Measurements from ENCODE around the gene PTPRA.

PTPRA gene

DNA sequence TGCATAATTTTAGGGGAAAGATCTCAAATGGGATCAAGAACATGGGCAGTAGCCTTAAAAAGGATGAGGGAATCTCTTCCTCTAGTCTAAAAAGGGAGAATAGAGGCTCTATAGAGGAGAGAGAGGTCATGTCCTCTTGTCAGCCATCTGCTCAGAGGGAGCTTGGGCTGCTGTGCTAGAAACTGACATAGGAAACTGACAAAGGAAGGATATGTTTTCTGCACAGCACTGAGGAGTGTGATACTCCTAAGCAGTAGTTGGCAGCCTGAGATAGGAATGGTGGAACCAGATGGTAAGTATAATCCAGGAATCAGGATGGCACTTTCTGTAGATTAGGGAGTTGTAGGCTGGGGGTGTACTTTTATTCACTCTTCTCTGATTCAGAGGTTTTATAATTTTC lies 59.2 kb downstream of the PTPRA start:
- DNase-seq (ENCODE audit: low spot score), result no peak
- TF ChIP-seq, protein P1, sequence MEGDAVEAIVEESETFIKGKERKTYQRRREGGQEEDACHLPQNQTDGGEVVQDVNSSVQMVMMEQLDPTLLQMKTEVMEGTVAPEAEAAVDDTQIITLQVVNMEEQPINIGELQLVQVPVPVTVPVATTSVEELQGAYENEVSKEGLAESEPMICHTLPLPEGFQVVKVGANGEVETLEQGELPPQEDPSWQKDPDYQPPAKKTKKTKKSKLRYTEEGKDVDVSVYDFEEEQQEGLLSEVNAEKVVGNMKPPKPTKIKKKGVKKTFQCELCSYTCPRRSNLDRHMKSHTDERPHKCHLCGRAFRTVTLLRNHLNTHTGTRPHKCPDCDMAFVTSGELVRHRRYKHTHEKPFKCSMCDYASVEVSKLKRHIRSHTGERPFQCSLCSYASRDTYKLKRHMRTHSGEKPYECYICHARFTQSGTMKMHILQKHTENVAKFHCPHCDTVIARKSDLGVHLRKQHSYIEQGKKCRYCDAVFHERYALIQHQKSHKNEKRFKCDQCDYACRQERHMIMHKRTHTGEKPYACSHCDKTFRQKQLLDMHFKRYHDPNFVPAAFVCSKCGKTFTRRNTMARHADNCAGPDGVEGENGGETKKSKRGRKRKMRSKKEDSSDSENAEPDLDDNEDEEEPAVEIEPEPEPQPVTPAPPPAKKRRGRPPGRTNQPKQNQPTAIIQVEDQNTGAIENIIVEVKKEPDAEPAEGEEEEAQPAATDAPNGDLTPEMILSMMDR (IDR thresholded peaks at IDR 0.05; ENCODE audit: extremely low read depth, missing control alignments), result no peak

DNA sequence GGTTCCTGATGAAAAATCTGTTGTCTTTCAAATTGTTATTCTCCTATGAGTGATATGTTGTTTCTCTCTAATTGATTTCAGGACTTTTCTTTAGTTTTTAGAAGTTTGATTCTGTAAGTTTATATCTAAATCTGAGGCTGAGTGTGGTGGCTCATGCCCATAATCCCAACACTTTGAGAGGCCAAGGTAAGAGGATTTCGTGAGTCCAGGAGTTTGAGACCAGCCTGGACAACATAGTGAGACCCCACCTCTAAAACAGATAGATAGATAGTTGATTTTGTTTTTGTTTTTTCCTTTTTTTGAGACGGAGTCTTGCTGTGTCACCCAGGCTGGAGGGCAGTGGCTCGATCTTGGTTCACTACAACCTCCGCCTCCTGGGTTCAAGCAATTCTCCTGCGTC lies 64.6 kb downstream of the PTPRA start:
- TF ChIP-seq, protein P1 (IDR thresholded peaks at IDR 0.05; ENCODE audit: extremely low read depth, missing control alignments), result no peak

DNA sequence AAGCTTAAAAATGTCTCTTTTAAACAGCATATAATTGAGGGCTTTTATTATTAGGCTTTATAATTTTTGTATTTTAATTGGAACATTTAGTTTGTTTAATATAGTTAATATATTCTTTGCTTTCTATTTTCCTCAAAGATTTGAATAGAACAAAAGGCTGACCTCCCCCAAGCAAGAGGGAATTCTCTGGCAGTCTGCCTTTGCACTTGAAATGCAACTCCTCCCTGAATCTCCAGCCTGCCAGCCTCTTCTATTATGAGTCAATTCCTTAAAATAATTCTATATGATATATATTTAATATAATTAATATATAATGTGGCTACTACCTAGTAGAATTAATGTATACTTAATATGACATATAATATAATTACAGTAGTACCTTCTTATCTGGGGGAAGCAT lies 69.2 kb downstream of the PTPRA start:
- DNase-seq (ENCODE audit: low spot score), result no peak
- TF ChIP-seq, protein P1 (IDR thresholded peaks at IDR 0.05; ENCODE audit: extremely low read depth, missing control alignments), result no peak

More for the DNA sequence above, 64.6 kb downstream of the PTPRA start:
- DNase-seq (ENCODE audit: low spot score), result no peak

DNA sequence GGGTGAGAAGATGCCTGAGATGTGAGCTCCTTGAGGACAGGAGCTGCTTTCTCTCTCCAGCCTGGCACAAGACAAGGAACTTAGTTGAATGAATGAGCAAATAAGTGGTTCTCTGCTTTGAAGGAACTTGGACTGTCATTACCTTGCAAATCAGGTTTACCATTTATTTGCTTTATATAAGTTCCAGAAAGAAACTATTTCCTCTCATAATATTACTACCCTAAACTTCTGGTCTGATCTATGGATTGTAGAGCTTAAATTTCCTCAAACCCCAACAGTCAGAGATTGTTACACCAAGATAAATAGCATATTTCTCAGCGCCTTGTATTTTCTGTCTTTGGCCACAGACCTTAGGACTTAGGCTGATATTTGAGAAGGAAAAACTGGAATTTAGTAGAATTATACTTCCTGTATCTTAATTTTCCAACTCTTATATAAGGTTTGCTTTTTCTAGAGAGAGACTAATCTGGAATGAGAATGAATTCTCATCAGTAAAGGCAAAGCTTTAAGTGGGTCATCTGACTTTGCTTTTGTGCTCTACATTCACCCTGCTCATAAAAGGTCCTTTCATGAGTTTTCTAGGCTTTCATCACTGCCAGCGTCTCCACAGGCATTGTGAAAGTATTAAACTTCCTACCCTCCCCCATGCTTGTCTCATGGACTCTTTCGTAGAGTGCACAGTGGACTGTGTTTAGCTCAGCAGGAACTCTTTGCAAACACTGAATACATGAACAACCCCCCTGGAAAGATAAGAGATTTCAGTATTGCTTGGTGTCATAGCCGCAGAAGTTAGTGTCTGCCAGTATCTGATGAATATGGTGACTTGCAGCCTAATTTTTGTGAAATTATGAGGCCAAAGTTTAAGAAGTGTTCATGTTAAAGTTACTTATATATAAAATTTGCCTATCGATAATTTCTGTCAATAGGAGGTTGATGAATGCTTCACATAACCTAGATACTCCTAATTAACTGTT lies 74.0 kb downstream of the PTPRA start:
- no peak for DNase-seq (ENCODE audit: low spot score)
- TF ChIP-seq, protein P1 (IDR thresholded peaks at IDR 0.05; ENCODE audit: extremely low read depth, missing control alignments), result no peak

DNA sequence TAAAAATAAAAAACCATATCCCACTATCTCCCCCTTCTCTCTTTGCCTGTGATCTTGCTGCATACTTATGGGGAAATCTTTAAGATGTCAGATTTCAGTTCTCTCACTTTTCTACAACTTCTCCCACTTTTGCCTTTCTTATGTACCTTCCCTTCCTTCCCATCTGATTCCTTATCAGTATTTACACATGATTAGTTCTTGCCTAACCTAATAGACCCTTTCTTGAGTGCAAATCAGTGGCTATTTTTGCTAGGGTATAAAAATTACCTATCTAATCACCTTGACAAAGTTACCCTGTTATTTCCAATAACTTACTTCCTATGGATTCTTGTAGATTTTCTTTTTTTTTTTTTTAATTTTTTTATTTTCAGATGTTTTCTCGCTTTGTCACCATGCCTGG lies 75.7 kb downstream of the PTPRA start:
- TF ChIP-seq, protein P1 (IDR thresholded peaks at IDR 0.05; ENCODE audit: extremely low read depth, missing control alignments), result no peak
- no peak for DNase-seq (ENCODE audit: low spot score)

DNA sequence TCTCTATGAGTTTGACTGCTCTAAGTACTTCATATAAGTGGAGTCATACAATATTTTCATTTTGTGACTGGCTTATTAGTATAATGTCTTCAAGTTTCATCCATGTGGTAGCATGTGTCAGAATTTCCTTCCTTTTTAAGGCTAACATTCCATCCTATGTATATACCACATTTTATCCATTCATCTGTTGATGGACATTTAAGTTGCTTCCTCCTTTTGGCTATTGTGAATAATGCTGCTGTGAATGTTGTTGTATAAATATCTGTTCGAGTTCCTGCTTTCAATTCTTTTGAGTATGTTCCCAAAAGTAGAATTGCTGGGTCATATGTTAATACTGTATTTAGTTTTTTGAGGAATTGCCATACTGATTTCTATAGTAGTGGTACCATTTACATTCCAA lies 79.5 kb downstream of the PTPRA start:
- no peak for DNase-seq (ENCODE audit: low spot score)

More for the DNA sequence above, 79.5 kb downstream of the PTPRA start:
- TF ChIP-seq, protein P1 (IDR thresholded peaks at IDR 0.05; ENCODE audit: extremely low read depth, missing control alignments), result no peak
